Omental fat pad (tissue), 4 donors: Measurements from ENCODE around the gene MT1H. TPM values are rescaled to one million over a fixed set of nuclear protein-coding genes. Genes with fewer than 3 reads are reported as not detected.

ENCODE experiments used
- ATAC-seq: fragments of 150-250 bp; one replicate; pipeline ENCODE4 v1.9.1; 2016; ENCODE audit warnings: mild to moderate bottlenecking, moderate library complexity; ENCODE audit not compliant: low FRiP score
- DNase-seq: peaks from one replicate; pipeline ENCODE4 v3.0.0-alpha.2; 2019; ENCODE audit warnings: low spot score
- total RNA-seq, 4 donors: library from RNA; depleted of rRNA; stranded (reverse); fragments of >200 nt; gene quantifications; one replicate each; pipeline ENCODE4 v1.1.0, GENCODE V29; 2016
- TF ChIP-seq, protein P1 (sequence below), 3 donors: fragments of 450-650 bp; IDR thresholded peaks; one replicate each; pipeline ENCODE4 v1.5.1; 2016 to 2017; ENCODE audit warnings: antibody characterized with exemption in 3 of 3, mild to moderate bottlenecking in 3 of 3, moderate library complexity in 2 of 3

Gene MT1H
- total RNA-seq, 4 donors from 2014 or later: 11.9 to 23.3 TPM; not detected in 2

DNA sequence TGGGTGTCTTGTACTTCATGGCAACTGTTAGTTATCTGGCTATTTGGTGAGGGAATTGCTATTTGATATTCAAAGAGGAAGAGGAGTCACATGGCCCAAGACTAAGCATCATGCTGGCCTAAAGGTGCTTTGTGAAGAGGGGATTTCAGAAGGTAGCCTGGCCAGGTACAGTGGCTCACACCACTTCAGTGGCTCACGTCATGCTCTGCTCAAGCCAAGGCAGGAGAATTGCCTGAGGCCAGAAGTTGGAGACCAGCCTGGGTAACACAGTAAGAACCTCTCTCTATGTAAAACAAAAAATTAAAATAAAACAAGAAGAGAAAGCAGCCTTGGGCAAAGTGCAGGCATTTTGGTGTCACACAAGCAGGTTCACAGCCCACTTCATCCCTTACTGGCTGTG is 24.3 kb upstream of the MT1H start:
- TF ChIP-seq, protein P1, sequence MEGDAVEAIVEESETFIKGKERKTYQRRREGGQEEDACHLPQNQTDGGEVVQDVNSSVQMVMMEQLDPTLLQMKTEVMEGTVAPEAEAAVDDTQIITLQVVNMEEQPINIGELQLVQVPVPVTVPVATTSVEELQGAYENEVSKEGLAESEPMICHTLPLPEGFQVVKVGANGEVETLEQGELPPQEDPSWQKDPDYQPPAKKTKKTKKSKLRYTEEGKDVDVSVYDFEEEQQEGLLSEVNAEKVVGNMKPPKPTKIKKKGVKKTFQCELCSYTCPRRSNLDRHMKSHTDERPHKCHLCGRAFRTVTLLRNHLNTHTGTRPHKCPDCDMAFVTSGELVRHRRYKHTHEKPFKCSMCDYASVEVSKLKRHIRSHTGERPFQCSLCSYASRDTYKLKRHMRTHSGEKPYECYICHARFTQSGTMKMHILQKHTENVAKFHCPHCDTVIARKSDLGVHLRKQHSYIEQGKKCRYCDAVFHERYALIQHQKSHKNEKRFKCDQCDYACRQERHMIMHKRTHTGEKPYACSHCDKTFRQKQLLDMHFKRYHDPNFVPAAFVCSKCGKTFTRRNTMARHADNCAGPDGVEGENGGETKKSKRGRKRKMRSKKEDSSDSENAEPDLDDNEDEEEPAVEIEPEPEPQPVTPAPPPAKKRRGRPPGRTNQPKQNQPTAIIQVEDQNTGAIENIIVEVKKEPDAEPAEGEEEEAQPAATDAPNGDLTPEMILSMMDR (IDR thresholded peaks at IDR 0.05): no peak
- no peak for DNase-seq
- ATAC-seq: no peak

DNA sequence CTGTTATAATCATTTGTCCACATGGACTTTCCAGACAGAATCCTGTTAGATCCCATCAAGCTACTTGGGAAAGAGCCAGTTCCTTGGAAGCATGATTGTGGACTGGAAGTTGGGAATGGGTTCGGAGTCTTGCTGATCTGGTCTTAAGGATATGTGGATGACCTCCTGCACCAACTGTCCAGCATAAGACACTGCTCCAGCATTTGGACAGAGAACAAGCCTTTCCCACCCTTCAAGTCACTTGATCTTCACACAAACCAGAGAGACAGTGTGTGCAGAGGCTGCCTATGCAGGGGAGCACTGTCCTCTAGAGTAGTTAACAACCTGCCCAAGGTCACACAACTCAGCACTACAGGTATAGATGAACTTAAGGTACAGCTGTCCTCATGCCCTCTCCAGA is 23.8 kb upstream of the MT1H start:
- no peak for ATAC-seq
- TF ChIP-seq, protein P1 (IDR thresholded peaks at IDR 0.05): no peak
- DNase-seq: no peak

DNA sequence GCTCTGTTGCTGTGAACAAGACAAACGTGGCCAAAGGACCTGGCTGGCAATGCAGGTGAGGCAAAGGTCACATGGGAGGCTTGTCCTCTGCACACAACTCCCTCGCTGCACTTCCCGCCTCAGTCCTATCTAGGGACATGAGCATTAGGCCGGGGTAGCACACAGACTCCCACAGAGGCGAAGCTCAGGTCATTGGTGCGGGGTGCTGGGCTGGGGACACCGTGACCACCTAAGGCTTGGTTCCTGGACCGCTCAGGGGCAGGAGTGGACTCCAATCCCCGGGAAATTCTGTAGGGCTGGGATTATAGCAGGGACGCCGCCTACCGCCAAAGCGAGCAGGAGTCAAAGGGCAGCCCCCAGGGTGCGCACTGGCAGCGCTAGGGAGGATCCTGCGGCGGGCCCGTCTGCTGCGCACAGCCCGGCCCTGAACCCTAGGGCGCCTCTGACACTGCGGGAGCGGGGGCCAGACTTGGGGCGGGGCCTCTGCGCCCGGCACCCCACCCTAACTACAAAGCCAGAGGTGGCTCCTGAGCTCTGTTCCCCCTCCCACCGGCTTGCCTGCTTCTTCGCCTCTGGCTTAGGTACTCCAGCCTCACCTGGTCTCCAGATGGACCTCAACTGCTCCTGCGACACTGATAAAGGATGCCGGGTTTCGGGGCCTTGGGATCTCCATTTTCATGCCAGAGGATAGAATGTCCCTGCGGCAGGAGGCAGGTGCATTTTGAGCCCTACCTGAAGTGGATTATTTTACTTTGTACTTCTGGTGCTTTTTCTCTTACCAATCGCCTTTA is 21.8 kb upstream of the MT1H start:
- TF ChIP-seq, protein P1 (IDR thresholded peaks at IDR 0.05): no peak
- no peak for ATAC-seq

DNA sequence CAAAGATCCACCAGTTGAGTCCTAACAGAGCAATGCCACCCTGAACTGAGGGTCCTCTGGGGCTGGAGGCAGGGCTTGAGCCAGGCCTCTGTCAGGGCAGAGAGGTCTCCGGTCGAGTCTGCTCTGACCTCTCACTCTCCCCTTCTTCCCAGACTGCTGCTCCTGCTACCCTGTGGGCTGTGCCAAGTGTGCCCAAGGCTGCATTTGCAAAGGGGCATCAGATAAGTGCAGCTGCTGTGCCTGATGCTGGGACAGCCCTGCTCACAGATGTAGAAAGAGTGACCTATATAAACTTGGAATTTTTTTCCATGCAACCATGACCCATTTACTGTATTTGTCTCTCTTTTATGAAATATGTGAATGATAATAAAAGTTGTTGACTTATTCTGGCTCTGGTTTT is 20.3 kb upstream of the MT1H start:
- ATAC-seq: no peak
- TF ChIP-seq, protein P1 (IDR thresholded peaks at IDR 0.05): no peak
- DNase-seq: no peak

More for the DNA sequence above, 21.8 kb upstream of the MT1H start:
- no peak for DNase-seq

DNA sequence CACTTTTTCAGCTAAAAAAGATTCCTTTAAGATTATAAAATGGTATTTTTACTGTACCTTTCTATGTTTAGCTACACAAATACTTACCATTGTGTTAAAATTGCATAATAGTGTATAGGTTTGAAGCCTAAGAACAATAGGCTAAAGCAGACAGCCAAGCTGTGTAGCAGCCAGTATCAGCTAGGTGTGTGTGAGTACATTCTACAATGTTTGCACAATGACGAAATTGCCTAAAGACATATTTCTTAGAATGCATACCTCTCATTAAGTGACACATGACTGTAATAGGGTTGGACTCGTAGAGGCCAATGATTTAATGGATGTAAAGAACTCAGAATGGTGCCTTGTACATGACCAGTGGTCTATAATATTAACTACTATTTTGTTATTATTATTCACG is 19.8 kb upstream of the MT1H start:
- no peak for ATAC-seq
- no peak for DNase-seq
- TF ChIP-seq, protein P1 (IDR thresholded peaks at IDR 0.05): no peak

DNA sequence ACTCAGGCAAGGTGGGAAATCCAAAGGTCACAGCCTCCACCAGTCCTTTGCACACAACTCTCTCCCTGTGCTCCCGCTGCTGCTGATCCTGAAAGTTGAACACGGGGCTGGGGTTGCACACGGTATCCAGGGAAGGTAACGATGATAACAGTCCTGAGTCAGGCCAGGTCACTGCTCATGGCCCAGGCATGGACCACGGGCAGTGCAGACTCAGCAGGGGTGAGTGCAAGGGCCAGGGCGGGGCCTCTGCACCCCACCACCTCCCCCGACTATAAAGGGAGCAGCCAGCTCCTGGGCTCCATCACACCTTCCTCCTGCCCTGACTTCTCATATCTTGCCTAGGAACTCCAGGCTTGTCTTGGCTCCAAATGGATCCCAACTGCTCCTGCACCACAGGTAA is 18.0 kb upstream of the MT1H start, which contains the start of gene MT1B:
Gene MT1B (plus strand): TSS at position 301 of the 400 bp plus-strand sequence. CDS start 68 bp downstream, at position 369.
- no peak for DNase-seq
- TF ChIP-seq, protein P1 (IDR thresholded peaks at IDR 0.05): no peak
- no peak for ATAC-seq

DNA sequence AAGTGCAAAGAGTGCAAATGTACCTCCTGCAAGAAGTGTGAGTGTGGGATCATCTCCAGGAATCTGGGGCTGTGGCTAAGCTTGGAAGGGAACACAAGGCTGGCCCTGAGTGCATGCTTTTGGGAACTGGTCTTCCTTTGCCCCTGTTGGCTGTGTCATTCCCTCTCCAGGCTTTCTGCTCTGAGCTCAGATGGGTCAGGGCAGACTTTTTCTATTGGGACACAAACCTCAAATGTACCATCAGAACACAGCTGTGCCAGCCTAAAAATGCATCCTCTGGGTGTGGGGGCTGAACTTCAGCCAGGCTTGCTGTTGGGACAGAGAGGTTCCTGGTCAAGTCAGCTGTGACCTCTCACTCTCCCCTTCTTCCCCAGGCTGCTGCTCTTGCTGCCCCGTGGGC is 17.0 kb upstream of the MT1H start:
- ATAC-seq (no peak), DNase-seq (no peak)
- TF ChIP-seq, protein P1 (IDR thresholded peaks at IDR 0.05): no peak
